ENCODE data around the gene KCNA3. TPM values are rescaled to one million over a fixed set of nuclear protein-coding genes. Genes with fewer than 3 reads are reported as not detected.

KCNA3 gene
- total RNA-seq, 4 donors from 2014 or later = 2.2 to 21.5 (median 2.9) TPM

- no peaks in the 10 kb centered on the region for H3K9me3 ChIP-seq
- H3K4me3 ChIP-seq = no peak overlapping the region
- no peak for DNase-seq
- no peak overlapping the region for H3K27ac ChIP-seq
- H3K27me3 ChIP-seq = no peaks in the 10 kb centered on the region
- H3K4me1 ChIP-seq = no peaks in the 10 kb centered on the region
- TF ChIP-seq CTCF (IDR thresholded peaks at IDR 0.05) = no peak
- no peak for TF ChIP-seq POLR2A (IDR thresholded peaks at IDR 0.05)
- no peaks in the 10 kb centered on the region for H3K36me3 ChIP-seq
Observed at GRCh38 chr1:110714374-110714995, 39.7 kb upstream of the KCNA3 start.

- no peak for DNase-seq
- Histone ChIP-seq H3K4me1 (no peaks in the 10 kb centered on the region), H3K36me3 (no peaks in the 10 kb centered on the region), H3K27me3 (no peaks in the 10 kb centered on the region), H3K27ac (no peak overlapping the region), H3K9me3 (no peaks in the 10 kb centered on the region), H3K4me3 (no peak overlapping the region)
- no peak for TF ChIP-seq POLR2A (IDR thresholded peaks at IDR 0.05)
- TF ChIP-seq CTCF (IDR thresholded peaks at IDR 0.05) = no peak
Observed at GRCh38 chr1:110713221-110713620, 38.5 kb upstream of the KCNA3 start.

- H3K9me3 ChIP-seq = no peaks in the 10 kb centered on the region
Observed at GRCh38 chr1:110710314-110710713, 35.6 kb upstream of the KCNA3 start.

GRCh38 chr1:110708974-110709440 lies 34.3 kb upstream of the KCNA3 start:
- TF ChIP-seq POLR2A (IDR thresholded peaks at IDR 0.05) = no peak
- no peak for TF ChIP-seq CTCF (IDR thresholded peaks at IDR 0.05)
- H3K4me1 ChIP-seq = no peaks in the 10 kb centered on the region
- H3K9me3 ChIP-seq = no peaks in the 10 kb centered on the region
- no peak overlapping the region for H3K27ac ChIP-seq
- DNase-seq = no peak
- no peaks in the 10 kb centered on the region for H3K27me3 ChIP-seq
- H3K36me3 ChIP-seq = no peaks in the 10 kb centered on the region
- no peak overlapping the region for H3K4me3 ChIP-seq

More at GRCh38 chr1:110710314-110710713, 35.6 kb upstream of the KCNA3 start:
- no peak overlapping the region for H3K4me3 ChIP-seq
- TF ChIP-seq POLR2A (IDR thresholded peaks at IDR 0.05) = no peak
- no peak for TF ChIP-seq CTCF (IDR thresholded peaks at IDR 0.05)
- H3K36me3 ChIP-seq = no peaks in the 10 kb centered on the region
- no peak overlapping the region for H3K27ac ChIP-seq
- no peaks in the 10 kb centered on the region for H3K27me3 ChIP-seq
- H3K4me1 ChIP-seq = no peaks in the 10 kb centered on the region
- no peak for DNase-seq

- no peak for TF ChIP-seq CTCF (IDR thresholded peaks at IDR 0.05)
- H3K4me3 ChIP-seq = no peak overlapping the region
- H3K36me3 ChIP-seq = no peaks in the 10 kb centered on the region
- no peaks in the 10 kb centered on the region for H3K27me3 ChIP-seq
- no peaks in the 10 kb centered on the region for H3K4me1 ChIP-seq
- H3K9me3 ChIP-seq = no peaks in the 10 kb centered on the region
- H3K27ac ChIP-seq = no peak overlapping the region
- no peak for DNase-seq
Observed at GRCh38 chr1:110707232-110707631, 32.5 kb upstream of the KCNA3 start.

GRCh38 chr1:110706621-110707020 lies 31.9 kb upstream of the KCNA3 start:
- Histone ChIP-seq H3K27me3 (no peaks in the 10 kb centered on the region), H3K36me3 (no peaks in the 10 kb centered on the region), H3K9me3 (no peaks in the 10 kb centered on the region), H3K4me1 (no peaks in the 10 kb centered on the region), H3K4me3 (no peak overlapping the region), H3K27ac (no peak overlapping the region)
- TF ChIP-seq POLR2A (IDR thresholded peaks at IDR 0.05) (no peak), CTCF (IDR thresholded peaks at IDR 0.05) (no peak)
- DNase-seq = no peak
